ENCODE data around the gene ZBTB5.

DNA sequence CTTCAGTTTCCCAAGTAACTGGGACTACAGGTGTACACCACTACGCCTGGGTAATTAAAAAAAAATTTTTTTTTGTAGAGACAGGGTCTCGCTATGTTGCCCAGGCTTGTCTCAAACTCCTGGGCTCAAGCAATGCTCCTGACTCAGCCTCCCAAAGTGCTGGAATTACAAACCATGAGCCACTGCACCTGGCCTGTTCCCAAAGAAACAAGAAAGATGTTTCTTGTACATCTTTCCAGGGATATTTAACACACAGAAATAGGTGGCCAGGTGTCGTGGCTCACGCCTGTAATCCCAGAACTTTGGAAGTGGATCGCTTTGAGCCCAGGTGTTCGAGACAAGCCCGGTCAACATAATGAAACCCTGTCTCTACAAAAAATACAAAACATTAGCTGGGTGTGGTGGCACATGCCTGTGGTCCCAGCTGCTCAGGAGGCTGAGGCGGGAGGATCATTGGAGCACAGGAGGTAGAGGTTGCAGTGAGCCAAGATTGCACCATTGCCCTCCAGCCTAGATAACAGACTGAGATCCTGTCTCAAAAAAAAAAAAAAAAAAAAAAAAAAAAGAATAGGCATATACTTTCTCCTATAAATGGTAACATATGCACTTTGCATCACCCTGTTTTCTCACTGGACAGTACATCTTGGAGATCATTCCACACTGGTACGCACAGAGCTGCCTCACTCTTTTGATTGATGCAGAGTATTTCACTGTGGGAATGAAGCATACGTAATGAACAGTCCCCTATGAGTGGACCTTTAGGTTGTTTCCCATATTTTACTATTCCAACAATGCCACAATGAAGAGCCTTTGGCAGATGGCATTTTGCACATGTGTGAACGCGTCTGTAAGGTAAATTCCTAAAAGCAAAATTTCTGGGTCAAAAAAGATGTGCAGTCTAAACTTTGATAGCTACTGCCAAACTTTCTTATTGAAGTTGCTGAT lies 44.7 kb downstream of the ZBTB5 start:
- TF ChIP-seq POLR2A (IDR thresholded peaks at IDR 0.05) = no peak
- TF ChIP-seq, protein P1, sequence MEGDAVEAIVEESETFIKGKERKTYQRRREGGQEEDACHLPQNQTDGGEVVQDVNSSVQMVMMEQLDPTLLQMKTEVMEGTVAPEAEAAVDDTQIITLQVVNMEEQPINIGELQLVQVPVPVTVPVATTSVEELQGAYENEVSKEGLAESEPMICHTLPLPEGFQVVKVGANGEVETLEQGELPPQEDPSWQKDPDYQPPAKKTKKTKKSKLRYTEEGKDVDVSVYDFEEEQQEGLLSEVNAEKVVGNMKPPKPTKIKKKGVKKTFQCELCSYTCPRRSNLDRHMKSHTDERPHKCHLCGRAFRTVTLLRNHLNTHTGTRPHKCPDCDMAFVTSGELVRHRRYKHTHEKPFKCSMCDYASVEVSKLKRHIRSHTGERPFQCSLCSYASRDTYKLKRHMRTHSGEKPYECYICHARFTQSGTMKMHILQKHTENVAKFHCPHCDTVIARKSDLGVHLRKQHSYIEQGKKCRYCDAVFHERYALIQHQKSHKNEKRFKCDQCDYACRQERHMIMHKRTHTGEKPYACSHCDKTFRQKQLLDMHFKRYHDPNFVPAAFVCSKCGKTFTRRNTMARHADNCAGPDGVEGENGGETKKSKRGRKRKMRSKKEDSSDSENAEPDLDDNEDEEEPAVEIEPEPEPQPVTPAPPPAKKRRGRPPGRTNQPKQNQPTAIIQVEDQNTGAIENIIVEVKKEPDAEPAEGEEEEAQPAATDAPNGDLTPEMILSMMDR (IDR thresholded peaks at IDR 0.05) = no peak

Measured in lower leg skin (tissue), 3 donors.